Transverse colon (tissue), 4 donors: ENCODE data around the gene ARHGEF4.

Experiments used
- CTCF ChIP-seq, 5 experiments: fragments of 200-600 bp in 3 of 5; fragments of 450-650 bp in 2 of 5; sonication (generic) in 3 of 5; IDR thresholded peaks; 1 replicate in 2 of 5; 2 replicates in 3 of 5; pipeline ENCODE4 v1.5.1; 2016 to 2017; ENCODE audit warnings: antibody characterized with exemption in 5 of 5, inconsistent platforms in 3 of 5, mild to moderate bottlenecking in 2 of 5, moderate library complexity in 1 of 5
- EP300 ChIP-seq: sonication (generic); formaldehyde crosslinking; IDR thresholded peaks from one replicate; pipeline ENCODE4 v1.6.1; 2017; ENCODE audit warnings: antibody characterized with exemption, low read depth
- POLR2A ChIP-seq: fragments of 450-650 bp; IDR thresholded peaks from one replicate; pipeline ENCODE4 v1.6.1; 2016; ENCODE audit warnings: antibody characterized with exemption, mild to moderate bottlenecking, moderate library complexity
- POLR2AphosphoS5 ChIP-seq, 3 donors: sonication (generic); formaldehyde crosslinking; IDR thresholded peaks; one replicate each; pipeline ENCODE4 v1.6.1; 2016; ENCODE audit warnings: antibody characterized with exemption in 3 of 3

DNA sequence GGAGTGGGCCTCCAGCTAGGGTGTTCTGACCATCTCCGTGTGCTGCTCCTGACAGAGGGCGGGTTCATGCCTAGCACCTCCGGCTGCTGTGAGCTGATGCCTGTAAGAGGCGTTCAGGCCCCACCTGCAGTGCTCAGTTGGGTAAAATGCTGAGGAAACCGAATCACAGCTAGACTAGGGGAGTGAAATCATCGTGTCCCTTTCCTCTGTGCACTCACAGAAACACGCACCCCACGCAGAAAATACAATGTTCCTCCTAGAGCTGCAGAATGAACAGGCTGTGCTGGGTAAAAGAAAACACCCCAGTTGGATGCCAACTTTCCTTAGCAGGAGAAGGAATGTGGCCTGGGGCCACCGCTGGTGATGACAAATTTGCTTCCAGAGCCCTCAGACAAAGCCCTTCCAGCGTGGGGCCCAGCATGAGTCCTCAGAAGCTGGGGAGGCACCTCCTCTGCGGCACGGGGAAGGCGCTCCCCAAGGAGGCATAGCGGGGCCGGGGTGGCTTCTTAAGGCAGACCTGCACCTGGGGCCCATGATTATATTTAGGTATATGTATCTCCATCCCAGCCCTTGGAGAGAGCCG, 16.3 kb upstream of the ARHGEF4 start:
- TF ChIP-seq CTCF (IDR thresholded peaks at IDR 0.05): no peak
- no peak for TF ChIP-seq POLR2A
- TF ChIP-seq POLR2AphosphoS5 (IDR thresholded peaks at IDR 0.05): no peak
- no peak for TF ChIP-seq EP300
